GM13977 (cell line): Measurements from ENCODE around the gene MSRB1.

Experiments
- DNase-seq: peaks from one replicate; pipeline ENCODE4 v3.0.0; 2012; ENCODE audit warnings: low spot score
- CTCF ChIP-seq: IDR thresholded peaks from 2 replicates; pipeline ENCODE4 v1.5.1; 2012; ENCODE audit warnings: mild to moderate bottlenecking, control low read depth; ENCODE audit not compliant: insufficient read depth; ENCODE audit errors: extremely low read depth, missing control alignments
- in situ Hi-C: fragments of 300-500 bp; cut with MboI; formaldehyde crosslinking; loops from one replicate; pipeline ENCODE4 v1.12.0; 2022; ENCODE audit warnings: low sequenced_read_pairs, low pct_unique_long_range_greater_than_20kb, mixed read lengths, inconsistent platforms; ENCODE audit not compliant: unreplicated experiment

Gene MSRB1

GRCh38 chr16:1890708-1891050 lies 52.3 kb downstream of the MSRB1 start:
- DNase-seq, result no peak
- no peak for TF ChIP-seq CTCF
- in situ Hi-C loops, result no loop called here

GRCh38 chr16:1890024-1890707 lies 52.8 kb downstream of the MSRB1 start:
- TF ChIP-seq CTCF, result no peak
- in situ Hi-C loops, result no loop called here
- no peak for DNase-seq
